Subcutaneous adipose tissue (tissue), 4 donors: Measurements from ENCODE around the gene ADAM19. TPM values are rescaled to one million over a fixed set of nuclear protein-coding genes. Genes with fewer than 3 reads are reported as not detected.

ENCODE experiments used
- total RNA-seq, 4 donors: library from RNA; depleted of rRNA; stranded (reverse); fragments of >200 nt; gene quantifications; one replicate each; pipeline ENCODE4 v1.1.0, GENCODE V29; 2016
- TF ChIP-seq, protein P1 (sequence below): fragments of 450-650 bp; IDR thresholded peaks from one replicate; pipeline ENCODE4 v1.5.1; 2016; ENCODE audit warnings: low read depth, mild to moderate bottlenecking, control low read depth, antibody characterized with exemption, moderate library complexity

Gene ADAM19
- total RNA-seq, 4 donors from 2014 or later = 1.4 to 2.9 (median 2.2) TPM

DNA sequence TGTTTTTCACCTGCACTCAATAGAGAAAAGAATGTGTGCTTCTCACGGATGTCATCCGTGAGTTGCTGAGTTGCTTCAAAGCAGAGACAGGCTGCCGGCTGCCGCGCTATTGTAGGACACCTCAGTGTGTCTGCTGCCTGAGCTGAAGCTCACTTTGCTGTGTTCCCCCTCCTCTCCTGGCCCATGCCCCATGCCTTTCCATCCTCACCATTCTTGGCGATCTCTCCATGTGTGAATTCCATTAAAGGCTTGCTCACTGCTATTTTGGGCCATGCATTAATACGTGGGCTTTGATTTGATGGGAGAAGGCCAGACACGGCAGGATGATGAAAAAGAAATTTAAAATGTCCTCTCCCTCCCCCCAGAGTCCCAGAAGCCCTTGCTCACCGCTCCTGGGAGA, 14.5 kb downstream of the ADAM19 start:
- TF ChIP-seq, protein P1, sequence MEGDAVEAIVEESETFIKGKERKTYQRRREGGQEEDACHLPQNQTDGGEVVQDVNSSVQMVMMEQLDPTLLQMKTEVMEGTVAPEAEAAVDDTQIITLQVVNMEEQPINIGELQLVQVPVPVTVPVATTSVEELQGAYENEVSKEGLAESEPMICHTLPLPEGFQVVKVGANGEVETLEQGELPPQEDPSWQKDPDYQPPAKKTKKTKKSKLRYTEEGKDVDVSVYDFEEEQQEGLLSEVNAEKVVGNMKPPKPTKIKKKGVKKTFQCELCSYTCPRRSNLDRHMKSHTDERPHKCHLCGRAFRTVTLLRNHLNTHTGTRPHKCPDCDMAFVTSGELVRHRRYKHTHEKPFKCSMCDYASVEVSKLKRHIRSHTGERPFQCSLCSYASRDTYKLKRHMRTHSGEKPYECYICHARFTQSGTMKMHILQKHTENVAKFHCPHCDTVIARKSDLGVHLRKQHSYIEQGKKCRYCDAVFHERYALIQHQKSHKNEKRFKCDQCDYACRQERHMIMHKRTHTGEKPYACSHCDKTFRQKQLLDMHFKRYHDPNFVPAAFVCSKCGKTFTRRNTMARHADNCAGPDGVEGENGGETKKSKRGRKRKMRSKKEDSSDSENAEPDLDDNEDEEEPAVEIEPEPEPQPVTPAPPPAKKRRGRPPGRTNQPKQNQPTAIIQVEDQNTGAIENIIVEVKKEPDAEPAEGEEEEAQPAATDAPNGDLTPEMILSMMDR = no peak

DNA sequence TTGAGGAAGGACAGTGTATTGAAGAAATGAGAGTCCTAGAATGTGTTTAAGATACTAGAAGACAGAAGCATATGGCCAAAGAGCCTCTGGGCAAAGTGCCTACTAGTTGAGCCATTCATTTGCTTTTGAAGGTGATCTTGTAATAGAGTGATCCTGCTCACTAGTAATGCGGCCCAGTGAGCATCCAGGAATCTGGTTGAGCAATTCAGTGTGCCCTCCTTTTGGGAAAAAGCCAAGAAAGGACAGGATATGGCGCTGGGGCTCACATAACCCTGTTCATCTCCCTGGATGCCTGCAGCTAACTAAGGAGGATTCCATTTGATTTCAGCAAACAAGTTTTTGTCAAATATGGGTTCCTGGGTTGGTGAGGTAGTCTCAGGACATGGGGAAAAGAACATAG, 16.3 kb downstream of the ADAM19 start:
- TF ChIP-seq, protein P1 = no peak

DNA sequence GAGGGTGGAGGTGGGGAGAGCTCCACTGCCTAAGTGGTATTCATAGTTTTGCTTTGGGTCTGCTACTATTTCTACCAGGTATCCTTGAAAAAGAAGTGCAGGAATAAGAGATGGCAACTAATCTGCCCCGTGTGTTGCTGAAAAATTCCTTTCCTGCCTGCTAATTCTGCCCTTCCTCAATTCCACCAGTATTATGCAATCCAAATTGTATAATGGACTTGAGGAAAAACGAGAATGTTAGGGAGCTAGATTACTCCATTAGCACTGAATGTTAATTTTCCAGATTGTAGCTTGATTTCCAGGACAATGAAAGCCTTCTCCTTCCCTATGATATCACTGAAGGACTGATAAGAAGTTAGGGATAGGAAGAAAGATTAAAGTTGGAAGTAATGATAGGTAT, 16.9 kb downstream of the ADAM19 start:
- TF ChIP-seq, protein P1 = no peak

DNA sequence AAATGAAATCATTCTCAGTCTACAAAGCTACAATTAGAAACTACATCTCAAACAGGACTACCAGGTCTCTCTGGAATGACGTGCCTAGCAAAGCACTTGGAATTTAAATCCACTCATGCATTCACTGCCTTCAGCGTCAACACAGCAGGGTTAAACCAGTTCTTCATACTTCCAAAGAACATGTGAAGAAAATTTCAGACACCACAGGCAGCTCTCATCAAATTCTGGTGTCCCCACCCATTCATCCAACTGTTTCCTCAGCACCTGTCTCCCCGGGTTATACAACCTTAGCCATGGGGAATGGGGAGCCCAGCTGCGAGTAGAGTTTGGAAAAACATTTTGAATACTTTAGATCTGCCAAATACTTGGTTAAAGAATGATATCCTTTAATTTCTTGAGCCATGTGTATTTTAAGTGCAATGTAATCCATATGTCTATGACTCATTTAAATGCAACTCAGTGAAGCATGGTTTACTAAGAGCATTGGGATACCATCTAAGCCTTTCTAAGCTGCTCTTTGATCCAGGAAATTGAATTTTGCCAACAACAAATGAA, 17.5 kb downstream of the ADAM19 start:
- TF ChIP-seq, protein P1 = no peak

DNA sequence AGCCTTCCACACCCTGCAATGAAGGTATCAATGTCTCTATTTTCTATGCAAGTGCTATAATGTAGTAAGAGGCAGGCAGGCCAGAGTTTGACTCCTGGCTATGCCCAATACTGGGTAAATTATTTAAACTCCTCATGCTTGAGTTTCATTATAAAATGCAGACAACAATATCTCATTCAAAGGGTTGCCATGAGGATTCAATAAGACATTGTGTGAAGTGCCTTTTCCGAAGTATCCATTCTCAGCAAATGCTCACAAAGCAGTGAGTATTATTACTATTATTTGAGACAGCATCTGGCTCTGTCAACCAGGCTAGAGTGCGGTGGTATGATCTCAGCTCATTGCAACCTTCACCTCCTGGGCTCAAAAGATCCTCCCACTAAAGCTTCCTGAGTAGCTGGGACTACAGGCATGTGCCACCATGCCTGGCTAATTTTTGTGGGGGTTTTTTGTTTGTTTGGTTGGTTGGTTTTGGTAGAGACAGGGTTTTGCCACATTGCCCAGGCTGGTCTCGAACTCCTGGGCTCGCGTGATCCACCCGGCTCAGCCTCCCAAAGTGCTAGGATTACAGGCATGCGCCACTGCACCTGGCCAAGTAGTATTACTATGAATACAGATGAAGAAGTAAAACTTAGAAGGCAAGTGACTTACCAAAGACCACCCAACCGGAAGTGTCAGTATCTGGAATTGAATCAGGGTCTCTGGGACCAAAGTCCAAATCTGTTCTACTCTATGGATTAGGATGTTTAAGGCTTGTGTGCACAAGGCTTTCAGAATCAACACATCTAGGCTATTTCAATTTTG, 18.8 kb downstream of the ADAM19 start:
- TF ChIP-seq, protein P1 = no peak

DNA sequence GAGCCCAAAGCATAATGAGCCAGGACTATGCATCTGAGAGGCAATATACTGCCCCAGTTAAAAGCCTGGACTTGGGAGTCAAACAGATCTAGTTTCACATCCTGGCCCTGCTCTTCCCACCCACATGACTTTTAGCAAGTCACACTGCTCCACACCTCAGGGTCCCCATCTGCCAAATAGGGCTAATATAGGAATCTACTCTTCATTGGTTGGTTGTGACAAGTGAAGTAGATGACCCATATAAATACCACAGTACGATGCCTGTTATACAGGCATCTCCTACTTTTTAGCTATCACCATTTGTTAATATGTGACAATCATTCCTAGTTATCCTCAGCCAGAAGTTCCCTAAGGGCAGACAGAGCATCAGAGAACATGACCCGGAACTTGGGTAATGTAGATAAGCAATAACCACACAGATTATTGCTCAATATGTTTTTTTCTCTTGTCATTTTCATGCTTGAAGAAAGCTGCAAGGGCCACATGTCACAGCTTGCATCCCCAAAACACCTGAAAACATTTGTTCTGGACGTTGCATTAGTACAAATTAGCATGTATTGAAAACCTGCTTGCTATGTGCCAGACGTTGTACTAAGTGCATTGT, 20.4 kb downstream of the ADAM19 start:
- TF ChIP-seq, protein P1 = no peak
